ENCODE measurements around the gene HMX3.

The HMX3 gene

GRCh38 chr10:123134343-123134914 is 1.3 kb upstream of the HMX3 start:
- no peak for DNase-seq (ENCODE audit: low spot score)

- no peak for DNase-seq (ENCODE audit: low spot score)
These were observed 805 bp upstream of the HMX3 start for GRCh38 chr10:123134915-123135414.

- DNase-seq (ENCODE audit: low spot score): no peak
These were observed 543 bp downstream of the HMX3 start for GRCh38 chr10:123136221-123136805.

- DNase-seq (ENCODE audit: low spot score): no peak
These were observed 1.3 kb downstream of the HMX3 start for GRCh38 chr10:123136806-123137642.

- DNase-seq (ENCODE audit: low spot score): no peak
These were observed 3.4 kb downstream of the HMX3 start for GRCh38 chr10:123139165-123139520.

- no peak for DNase-seq (ENCODE audit: low spot score)
These were observed 3.9 kb downstream of the HMX3 start for GRCh38 chr10:123139521-123140163.

GRCh38 chr10:123140164-123140982 is 4.6 kb downstream of the HMX3 start:
- DNase-seq (ENCODE audit: low spot score): no peak

- no peak for DNase-seq (ENCODE audit: low spot score)
These were observed 5.2 kb downstream of the HMX3 start for GRCh38 chr10:123140983-123141390.

GRCh38 chr10:123141791-123142700 is 6.3 kb downstream of the HMX3 start:
- DNase-seq (ENCODE audit: low spot score): no peak

- no peak for DNase-seq (ENCODE audit: low spot score)
These were observed 7.0 kb downstream of the HMX3 start for GRCh38 chr10:123142701-123143161.

GRCh38 chr10:123143162-123143824 is 7.5 kb downstream of the HMX3 start:
- no peak for DNase-seq (ENCODE audit: low spot score)

GRCh38 chr10:123143825-123144168 is 8.0 kb downstream of the HMX3 start:
- no peak for DNase-seq (ENCODE audit: low spot score)

GRCh38 chr10:123144697-123145541 is 9.1 kb downstream of the HMX3 start:
- no peak for DNase-seq (ENCODE audit: low spot score)

GRCh38 chr10:123145542-123146012 is 9.8 kb downstream of the HMX3 start:
- DNase-seq (ENCODE audit: low spot score): no peak

- DNase-seq (ENCODE audit: low spot score): no peak
These were observed 10.5 kb downstream of the HMX3 start for GRCh38 chr10:123146013-123146893.

GRCh38 chr10:123146894-123147634 is 11.3 kb downstream of the HMX3 start:
- no peak for DNase-seq (ENCODE audit: low spot score)

Data from CD4-positive, alpha-beta T cell treated with Interleukin-6 at 100 ng/mL for 8 hours (primary cell).